Lower leg skin (tissue), 3 donors: Measurements from ENCODE around the gene ANXA1.
"Not testable (repeated sequence)": the region's sequence is repeated elsewhere in the genome, so short reads cannot be mapped to it uniquely, and the experiment has no call there.

Experiments used
- POLR2A ChIP-seq, 2 donors: fragments of 450-650 bp; IDR thresholded peaks; one replicate each; pipeline ENCODE4 v1.6.1; 2016 to 2017; ENCODE audit warnings: antibody characterized with exemption in 2 of 2, mild to moderate bottlenecking in 1 of 2, moderate library complexity in 1 of 2
- TF ChIP-seq, protein P1 (sequence below), 3 donors: fragments of 450-650 bp; IDR thresholded peaks; one replicate each; pipeline ENCODE4 v1.5.1; 2016; ENCODE audit warnings: antibody characterized with exemption in 3 of 3, mild to moderate bottlenecking in 3 of 3, moderate library complexity in 2 of 3

DNA sequence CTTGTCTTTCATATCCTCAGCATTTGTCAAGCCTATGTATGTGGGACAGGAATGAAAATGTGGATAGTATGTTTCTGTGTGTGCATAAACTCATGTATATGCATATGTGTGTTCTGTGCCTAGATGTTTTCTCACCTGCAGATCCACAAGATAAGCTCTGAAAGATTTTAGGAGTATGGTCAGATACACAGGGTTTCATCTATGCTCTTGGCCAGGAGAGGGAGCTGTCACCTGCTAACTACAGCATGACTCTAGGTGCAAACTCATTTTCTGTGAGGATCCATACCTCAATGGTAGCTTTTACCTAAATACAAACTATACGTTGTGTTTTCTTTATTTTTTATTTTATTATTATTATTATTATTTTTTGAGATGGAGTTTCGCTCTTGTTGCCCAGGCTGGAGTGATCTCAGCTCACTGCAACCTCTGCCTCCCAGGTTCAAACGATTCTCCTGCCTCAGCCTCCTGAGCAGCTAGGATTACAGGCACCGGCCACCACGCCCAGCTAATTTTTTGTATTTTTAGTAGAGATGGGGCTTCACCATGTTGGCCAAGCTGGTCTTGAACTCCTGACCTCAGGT, 44.1 kb upstream of the ANXA1 start:
- TF ChIP-seq, protein P1, sequence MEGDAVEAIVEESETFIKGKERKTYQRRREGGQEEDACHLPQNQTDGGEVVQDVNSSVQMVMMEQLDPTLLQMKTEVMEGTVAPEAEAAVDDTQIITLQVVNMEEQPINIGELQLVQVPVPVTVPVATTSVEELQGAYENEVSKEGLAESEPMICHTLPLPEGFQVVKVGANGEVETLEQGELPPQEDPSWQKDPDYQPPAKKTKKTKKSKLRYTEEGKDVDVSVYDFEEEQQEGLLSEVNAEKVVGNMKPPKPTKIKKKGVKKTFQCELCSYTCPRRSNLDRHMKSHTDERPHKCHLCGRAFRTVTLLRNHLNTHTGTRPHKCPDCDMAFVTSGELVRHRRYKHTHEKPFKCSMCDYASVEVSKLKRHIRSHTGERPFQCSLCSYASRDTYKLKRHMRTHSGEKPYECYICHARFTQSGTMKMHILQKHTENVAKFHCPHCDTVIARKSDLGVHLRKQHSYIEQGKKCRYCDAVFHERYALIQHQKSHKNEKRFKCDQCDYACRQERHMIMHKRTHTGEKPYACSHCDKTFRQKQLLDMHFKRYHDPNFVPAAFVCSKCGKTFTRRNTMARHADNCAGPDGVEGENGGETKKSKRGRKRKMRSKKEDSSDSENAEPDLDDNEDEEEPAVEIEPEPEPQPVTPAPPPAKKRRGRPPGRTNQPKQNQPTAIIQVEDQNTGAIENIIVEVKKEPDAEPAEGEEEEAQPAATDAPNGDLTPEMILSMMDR (IDR thresholded peaks at IDR 0.05) = peak in 1 of 3 donors; percentile 65
- not testable (repeated sequence) for TF ChIP-seq POLR2A (IDR thresholded peaks at IDR 0.05)
